ENCODE measurements around the gene GNA12.
"Not testable (repeated sequence)": the region's sequence is repeated elsewhere in the genome, so short reads cannot be mapped to it uniquely, and the experiment has no call there.

GNA12 gene

DNA sequence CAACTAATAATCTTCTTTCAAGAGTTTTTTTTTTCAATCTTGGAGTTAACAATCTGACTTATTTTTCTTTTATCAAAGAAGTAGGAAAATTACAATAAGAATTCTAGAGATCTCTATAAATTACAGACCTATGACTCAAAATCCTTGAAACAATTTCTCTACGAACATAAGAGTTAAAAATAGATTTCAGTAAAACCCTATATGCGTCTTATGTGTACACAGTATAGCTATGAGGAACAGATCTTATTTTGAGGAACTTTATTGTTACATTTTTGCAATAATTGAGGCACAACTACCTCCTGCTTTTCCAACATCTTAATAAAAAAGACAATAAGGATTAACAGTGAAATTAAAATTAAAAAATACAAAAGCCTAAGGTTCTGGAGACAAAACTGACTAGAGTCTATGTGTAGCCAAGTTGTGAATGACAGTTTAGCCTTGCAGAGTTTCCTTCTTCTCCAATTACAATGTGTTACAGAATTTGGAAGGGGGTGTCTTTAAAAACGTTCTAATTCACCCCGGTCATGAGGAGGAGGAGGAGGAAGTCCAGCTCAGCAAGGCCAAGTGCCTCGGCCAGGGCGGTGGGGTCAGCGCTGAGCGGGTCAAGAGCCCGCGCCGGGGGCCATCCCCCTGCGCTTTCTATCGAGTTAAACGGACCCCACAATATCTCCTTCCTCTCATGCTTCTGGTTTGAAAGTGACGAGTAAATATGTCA lies 115.6 kb downstream of the GNA12 start:
- no peak for DNase-seq
- in situ Hi-C loops (cut with HindIII; ENCODE audit: low pct_ligation_motif_present, low pct_unique_long_range_greater_than_20kb, low sequenced_read_pairs) = no loop called here

DNA sequence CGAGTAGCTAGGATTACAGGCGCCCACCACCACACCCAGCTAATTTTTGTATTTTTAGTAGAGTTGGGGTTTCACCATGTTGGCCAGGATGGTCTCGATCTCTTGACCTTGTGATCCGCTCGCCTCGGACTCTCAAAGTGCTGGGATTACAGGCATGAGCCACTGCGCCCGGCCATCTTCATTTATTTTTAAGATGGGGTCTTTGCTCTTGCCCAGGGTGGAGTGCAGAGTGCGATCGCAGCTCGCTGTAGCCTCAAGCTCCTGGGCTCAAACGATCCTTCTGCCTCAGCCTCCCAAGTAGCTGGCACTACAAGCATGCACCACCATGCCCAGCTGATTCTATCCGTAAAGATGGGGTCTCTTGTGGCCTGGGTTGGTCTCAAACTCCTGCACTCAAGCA lies 116.9 kb downstream of the GNA12 start:
- in situ Hi-C loops (cut with HindIII; ENCODE audit: low pct_ligation_motif_present, low pct_unique_long_range_greater_than_20kb, low sequenced_read_pairs); DNase-seq: not testable (repeated sequence)

DNA sequence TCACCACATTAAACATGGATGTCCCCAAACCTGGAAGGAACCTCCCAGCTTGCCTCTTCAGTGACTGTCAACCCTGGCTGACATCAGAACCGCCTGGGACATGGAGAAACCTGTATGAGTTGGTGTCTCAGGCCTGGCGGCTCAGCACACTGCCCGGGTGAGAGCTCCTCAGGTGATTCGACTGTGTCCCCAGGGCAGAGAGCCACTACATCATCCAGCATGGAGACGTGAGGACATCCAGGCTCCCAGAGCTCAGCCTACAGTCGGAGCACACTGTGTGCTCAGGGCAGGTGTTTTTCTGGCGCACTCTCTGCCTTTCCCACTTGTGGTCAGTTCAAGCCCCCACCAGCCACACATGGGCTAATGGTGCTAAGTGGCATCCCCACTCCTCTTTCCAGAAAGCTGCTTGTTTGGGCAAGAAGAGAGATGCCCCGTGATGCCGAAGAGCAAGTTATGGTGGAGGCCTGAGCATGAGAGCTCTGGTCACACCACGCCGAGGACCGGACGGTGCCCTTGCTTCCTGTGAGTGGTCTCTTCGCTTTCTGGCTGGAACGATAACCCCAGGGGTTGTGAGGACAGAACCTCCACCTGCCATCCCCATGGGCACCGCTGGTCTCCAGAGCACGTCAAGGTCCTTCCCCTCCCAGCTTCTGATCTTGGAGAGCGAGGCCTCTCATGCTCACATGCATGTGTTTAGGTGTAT lies 117.6 kb downstream of the GNA12 start:
- no peak for DNase-seq
- in situ Hi-C loops (cut with HindIII; ENCODE audit: low pct_ligation_motif_present, low pct_unique_long_range_greater_than_20kb, low sequenced_read_pairs) = no loop called here

DNA sequence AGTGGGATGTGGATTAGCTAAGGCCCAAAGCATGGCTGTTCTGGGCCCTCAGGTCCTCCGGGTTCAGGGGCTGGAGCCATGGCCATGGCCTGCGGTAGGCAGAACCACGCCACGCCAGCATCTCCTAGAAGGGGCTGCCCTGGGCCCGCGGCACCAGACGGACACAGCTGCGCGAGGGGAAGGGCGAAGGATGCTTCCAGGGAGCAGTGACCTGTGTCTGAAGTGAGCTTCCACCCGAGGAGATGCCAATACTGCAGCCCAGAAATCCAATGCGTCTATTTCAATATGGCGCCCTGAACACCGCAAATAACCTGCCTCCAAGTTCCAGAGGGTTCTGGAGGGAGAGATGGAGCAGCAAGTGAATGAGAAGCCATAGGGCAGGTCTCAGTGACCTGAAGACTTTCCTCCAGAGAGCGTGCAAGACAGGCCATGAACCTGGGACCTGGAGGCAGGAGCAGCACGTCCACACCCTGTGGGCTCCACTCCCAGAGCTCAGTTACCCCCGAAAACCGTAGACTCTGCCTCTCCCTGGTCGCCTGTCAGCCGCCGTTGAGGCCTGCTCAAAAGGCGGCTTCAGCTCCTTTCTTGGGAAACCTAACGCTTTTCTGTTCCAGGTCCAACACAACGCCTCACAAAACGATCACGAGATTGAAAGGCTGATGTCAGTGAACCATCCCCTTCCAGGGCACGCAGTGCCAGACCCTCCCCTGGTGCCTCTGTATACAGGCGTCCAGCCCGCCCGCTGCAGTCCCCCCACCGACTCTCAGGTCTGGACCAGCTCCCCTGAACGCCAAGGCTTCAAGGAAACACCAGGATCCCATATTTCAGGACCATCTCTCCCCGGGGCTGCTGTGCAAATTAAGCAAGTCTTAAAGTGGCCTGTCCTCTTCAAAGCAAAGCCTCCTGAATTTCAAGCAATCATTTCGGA lies 118.7 kb downstream of the GNA12 start:
- in situ Hi-C loops (cut with HindIII; ENCODE audit: low pct_ligation_motif_present, low pct_unique_long_range_greater_than_20kb, low sequenced_read_pairs) = no loop called here
- DNase-seq = no peak

DNA sequence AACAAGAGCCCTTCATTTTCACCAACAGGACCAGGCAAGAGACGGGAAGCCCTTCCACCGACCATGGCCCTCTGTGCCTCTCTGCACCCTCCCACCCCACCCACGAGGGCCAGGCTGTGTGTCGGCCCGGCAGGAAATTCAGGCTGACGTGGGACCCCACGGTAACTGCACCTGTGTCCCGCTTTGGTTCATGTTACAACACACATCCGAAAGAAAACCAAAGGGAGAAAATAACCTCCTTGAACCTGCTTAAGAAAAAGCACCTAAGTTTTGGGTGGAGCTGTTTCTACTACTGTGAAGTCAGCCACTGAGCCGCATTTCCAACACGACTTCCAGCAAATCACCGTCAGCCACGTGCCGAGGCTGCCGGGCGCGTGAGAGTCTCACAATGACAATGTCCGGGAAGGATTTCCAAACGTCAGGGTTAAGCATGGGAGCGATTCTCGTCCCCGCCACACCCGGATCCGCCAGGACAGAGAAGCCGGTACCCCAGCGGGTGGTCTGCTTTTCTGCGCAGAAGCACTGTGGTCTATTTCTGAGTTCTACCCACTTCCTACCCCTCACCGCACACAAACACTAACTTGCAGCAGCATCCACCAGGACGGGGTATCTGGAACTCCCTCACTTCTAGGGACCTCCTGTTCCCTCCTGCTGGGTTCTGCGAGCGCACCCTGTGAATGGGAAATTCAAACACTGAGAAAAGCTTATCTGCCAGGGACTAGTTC lies 119.5 kb downstream of the GNA12 start:
- in situ Hi-C loops (cut with HindIII; ENCODE audit: low pct_ligation_motif_present, low pct_unique_long_range_greater_than_20kb, low sequenced_read_pairs) = no loop called here
- DNase-seq = no peak

DNA sequence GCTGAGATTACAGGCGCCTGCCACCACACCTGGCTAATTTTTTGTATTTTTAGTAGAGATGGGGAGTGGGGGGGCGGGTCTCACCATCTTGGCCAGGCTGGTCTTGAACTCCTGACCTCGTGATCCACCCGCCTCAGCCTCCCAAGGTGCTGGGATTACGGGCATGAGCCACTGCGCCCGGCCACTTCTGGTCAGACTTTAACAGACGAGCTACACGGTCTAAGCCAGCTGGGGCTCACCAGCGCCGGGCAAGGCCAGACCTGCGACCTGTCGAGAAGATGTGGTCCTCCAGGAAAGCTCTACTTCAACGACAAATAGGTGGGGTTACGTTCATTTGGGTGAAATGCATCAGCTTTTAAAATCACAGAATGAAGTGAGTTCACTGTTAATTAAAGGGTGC lies 120.1 kb downstream of the GNA12 start:
- in situ Hi-C loops (cut with HindIII; ENCODE audit: low pct_ligation_motif_present, low pct_unique_long_range_greater_than_20kb, low sequenced_read_pairs); DNase-seq: not testable (repeated sequence)

DNA sequence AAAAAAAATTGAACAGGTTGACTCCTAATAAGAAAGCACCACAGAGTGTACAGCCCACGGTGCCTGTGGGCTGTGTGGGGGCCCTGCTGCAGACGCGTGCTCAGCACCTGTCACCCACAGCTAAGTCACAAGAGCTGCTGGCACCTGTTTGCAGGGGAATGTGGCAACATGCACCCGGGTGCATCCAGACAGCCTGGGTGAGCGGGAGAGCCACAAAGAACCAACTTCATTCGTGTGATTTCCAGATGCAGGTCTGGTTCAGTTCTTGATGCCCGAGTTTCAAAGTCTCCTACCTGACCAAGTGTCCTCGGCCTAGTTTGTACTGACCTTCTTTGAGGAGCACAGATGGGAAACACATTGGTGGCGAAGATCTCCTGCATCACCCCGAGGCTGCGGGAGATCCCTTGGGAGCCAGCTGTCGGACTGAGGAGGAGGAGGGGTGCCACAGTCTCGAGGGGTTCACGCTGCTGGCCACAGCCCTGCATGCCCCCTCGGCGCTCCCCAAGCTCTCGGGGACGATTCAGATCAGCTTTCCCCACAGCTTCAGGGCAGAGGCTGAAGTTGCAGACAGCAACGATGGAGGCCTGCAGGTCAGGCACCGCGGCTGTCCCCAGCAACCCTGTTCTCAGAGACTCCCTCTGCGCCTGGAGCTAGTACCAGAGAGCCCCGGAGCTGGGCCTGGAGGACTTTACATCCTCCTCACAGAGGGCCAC lies 120.8 kb downstream of the GNA12 start:
- DNase-seq = no peak
- in situ Hi-C loops (cut with HindIII; ENCODE audit: low pct_ligation_motif_present, low pct_unique_long_range_greater_than_20kb, low sequenced_read_pairs) = no loop called here

DNA sequence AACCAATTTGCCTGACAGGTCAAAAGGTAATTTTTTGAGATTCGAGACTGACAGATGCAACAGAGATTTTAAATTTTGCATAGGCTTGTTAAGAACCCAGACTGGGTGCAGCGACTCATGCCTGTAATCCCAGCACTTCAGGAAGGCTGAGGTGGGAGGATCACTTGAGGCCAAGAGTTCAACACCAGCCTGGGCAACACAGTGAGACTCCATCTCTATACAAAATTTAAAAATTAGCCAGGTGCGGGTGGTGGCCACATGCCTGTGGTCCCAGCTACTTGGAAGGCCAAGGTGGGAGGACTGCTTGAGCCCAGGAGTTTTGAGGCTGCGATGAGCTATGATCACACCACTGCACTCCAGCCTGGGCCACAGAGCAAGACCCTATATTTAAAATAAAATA lies 121.5 kb downstream of the GNA12 start:
- DNase-seq = no peak
- in situ Hi-C loops (cut with HindIII; ENCODE audit: low pct_ligation_motif_present, low pct_unique_long_range_greater_than_20kb, low sequenced_read_pairs) = no loop called here

DNA sequence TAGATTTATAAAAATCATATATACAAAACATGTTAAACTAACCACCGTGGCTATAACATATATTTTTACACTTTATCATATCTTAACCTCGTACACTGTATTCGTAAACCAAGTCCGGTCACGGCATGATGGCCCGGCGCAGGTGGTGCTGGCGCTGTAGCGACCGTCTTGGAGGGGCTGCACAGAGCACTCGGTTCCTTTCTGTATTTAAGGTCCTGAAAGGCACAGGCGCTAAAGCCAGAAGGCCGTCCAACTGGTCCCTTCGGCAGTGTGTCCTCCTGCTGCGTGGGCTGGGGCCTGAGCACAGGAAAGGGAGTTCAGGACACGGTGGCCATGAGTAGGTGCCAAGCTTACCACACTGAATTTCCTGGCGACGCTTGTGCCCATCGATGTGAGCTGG lies 122.3 kb downstream of the GNA12 start:
- DNase-seq = no peak
- in situ Hi-C loops (cut with HindIII; ENCODE audit: low pct_ligation_motif_present, low pct_unique_long_range_greater_than_20kb, low sequenced_read_pairs) = no loop called here

DNA sequence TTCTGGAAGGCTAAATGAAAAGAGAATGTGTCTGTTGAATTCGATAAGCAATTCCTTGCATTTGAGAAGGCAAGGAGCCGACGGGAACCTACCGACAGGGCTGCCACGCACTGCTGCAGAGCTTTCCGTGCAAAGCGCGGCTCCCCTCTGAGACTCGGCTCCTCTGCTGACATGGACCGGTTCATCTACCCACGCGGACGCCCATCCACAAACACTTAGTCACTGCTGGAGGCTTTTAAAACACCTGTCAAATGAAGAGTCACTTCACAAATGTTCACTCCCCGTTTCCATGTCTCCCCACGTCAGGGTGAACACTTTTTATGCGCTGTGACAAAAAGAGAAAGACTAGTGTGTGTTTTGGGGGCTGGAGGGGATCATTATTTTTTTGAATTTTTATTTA lies 124.1 kb downstream of the GNA12 start:
- in situ Hi-C loops (cut with HindIII; ENCODE audit: low pct_ligation_motif_present, low pct_unique_long_range_greater_than_20kb, low sequenced_read_pairs) = no loop called here
- no peak for DNase-seq

DNA sequence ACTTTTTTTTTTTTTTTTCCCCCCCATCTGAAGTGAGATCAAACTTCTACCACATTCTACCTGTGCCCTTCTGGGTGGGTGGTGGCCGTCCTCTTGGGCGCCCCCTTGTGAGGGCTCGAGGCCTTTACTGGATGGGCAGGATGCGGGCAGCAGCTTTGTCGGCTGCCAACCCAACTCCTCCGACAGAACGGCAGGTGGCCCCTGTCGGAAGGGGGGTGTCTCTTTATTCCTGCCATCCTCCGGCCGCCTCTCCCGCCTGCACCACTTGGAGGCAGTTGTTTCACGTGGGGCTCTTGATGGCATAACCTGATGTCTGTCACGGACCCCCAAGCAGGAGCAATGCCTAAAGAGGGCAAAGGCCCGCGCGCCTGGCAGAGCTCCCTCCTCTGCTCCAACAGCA lies 125.1 kb downstream of the GNA12 start:
- in situ Hi-C loops (cut with HindIII; ENCODE audit: low pct_ligation_motif_present, low pct_unique_long_range_greater_than_20kb, low sequenced_read_pairs) = no loop called here
- peak; percentile 52 for DNase-seq

DNA sequence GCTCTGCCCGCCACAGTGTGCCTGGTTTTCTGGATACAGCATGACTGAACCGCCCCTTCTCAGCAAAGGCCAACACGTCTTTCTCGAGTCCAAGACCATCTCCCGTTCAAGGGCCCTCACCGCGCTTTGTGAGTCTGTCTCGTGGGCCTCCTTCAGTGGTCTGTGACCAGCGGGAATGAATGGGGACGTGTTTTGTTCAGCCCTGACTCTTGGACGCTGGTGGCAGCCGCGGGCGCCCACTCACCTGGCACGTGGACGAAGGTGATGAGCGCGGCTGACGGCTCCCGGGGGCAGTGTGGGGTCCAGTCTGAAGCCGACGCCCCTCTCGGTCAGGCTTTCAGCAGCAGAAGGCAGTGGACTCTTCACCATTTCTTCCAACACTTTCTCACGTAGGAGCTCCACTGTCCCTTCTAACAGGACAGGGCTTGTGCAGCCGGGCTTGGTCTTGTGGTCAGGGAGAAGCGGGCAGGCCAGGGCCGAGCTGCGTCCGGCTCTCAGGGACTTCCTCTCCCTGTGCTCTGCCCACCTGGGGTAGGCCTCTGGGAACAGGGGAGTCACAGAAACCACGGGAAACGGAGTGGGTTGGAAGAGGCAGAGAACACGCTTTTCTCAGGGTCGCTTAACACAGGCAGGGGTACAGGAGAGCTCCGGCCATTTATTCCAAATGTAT lies 125.7 kb downstream of the GNA12 start:
- in situ Hi-C loops (cut with HindIII; ENCODE audit: low pct_ligation_motif_present, low pct_unique_long_range_greater_than_20kb, low sequenced_read_pairs) = no loop called here

DNA sequence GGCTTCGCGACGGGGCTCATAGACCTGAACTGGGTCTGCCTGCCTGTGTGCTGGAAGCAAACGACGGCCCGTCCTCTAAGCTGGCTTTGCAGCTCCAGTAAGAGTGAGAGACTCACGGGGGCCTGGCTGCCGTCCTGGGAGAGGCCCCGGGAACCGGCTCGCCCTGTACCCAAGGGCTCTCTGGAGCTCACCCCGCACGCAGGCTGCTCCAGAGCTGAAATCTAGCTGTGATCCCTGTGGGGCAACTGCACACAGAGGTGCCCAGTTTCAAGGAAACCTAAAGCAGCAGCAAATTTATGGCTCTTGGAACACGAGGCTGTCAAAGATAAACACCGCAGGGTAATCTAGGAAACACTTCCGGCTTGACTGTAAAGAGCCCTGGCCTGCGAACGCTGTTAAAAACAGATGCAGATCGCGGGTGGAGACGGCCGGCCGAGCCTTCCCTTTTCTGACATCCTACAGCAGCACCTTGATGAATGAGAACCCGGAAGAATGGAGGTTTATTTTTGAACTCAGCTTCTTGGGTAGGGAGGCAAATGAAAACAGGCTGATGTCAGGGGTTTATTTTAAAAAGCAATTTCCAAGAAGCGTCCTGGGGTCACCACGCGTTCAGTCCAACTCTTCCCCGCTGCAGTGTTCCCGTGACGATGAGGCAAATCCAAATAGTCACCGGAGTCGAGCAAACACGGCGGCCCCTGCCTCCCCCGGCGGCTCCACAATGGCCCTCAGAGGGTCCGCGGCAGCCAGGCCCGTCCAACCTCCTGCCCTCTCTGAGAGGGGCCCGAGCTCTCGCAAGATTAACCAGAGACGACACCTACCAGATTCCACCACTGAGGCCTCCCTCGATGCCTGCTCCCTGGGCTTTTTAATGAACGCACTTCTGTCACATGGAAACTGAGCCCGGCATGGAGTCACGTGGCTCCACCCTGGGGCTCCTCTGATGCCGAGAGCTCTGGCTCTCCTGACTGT lies 126.5 kb downstream of the GNA12 start:
- in situ Hi-C loops (cut with HindIII; ENCODE audit: low pct_ligation_motif_present, low pct_unique_long_range_greater_than_20kb, low sequenced_read_pairs) = no loop called here
- DNase-seq = no peak

More for the DNA sequence above, 125.7 kb downstream of the GNA12 start:
- DNase-seq = no peak

DNA sequence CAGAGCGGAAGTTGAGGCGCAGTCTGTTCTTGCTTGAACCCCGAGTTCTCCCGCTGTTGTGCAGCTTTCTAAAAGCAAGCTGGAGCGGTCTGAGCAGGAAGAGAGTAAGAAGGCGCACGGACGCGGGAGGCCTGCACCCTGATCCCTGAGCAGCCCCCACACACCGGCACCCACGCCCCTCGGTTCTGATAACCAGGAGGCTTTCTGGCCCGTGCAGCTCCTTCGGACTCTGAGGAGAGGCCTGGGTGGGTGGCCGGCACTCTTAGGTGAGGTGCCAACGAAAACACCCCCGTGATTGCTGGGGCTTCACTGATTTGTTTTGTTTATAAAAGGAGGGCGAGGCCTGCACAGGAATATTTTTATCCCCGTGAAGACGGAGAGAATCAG lies 127.2 kb downstream of the GNA12 start:
- in situ Hi-C loops (cut with HindIII; ENCODE audit: low pct_ligation_motif_present, low pct_unique_long_range_greater_than_20kb, low sequenced_read_pairs) = no loop called here
- no peak for DNase-seq

DNA sequence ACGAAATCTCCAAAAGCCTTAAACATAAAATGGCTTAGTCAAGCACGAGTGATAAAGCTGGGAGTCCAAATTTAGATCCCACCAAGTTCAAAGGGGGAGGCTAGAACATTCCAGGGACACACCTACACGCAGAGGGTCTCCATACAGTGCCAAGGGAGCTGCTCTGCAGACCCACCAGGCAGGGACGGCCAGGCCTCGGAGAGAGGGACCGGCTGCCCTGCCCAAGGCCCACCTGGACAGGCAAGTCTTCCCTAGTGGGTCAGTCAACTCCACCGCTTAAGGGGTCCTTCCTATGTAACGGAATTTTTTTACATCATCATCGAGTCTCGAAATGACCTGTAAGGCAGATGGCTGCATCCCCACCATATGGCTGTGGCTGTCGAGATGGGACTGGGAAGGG lies 127.6 kb downstream of the GNA12 start:
- in situ Hi-C loops (cut with HindIII; ENCODE audit: low pct_ligation_motif_present, low pct_unique_long_range_greater_than_20kb, low sequenced_read_pairs) = no loop called here
- no peak for DNase-seq

DNA sequence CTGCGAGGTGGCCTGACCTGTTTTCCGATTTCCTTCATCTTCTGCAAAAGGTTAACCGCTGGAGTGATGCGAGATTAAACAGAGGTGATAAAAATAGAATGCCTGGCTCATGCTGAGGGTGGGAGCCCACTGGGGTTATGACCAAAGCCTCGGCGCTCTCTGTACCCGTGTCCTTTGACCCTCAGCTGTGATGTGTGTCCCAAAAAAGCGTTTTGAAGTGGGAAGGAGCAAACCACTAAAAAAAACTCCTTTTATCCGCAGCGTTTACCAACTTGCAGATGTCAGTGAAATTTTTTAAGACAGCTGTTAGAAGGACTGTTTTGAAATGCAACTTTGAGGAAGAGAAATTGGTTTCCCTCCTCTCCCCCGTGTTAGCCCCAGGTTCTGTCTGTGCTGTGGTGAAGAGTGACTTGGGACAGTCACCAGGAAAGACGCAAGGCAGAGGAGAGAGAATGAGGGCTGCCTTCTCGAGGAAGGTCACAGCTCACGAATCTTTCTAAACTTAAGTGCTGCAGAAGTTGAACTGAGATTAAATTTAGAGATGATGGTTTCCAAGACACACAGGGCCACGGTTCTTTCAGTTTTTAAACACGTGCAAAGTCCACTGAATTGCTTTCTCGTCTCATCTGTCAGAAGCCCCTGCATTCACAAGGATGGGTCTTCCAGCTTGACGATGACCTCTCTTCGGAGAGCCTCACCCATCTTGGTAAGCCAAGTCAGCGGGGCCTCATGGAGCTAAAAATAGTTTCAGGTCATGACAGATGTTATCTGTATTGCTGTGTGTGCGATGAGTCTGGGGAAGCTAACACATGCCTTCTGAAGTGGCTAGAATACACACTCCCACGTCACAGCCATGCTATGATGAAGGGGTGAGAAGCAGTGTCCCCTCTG lies 128.5 kb downstream of the GNA12 start:
- no peak for DNase-seq
- in situ Hi-C loops (cut with HindIII; ENCODE audit: low pct_ligation_motif_present, low pct_unique_long_range_greater_than_20kb, low sequenced_read_pairs) = no loop called here
